Upper lobe of left lung (tissue), 4 donors: ENCODE measurements around the gene FNDC3B.
A peak's percentile ranks its signal among the peaks of the same experiment; 100 is the strongest.

ENCODE experiments used
- POLR2A ChIP-seq, 4 donors: fragments of 450-650 bp; IDR thresholded peaks; one replicate each; pipeline ENCODE4 v1.5.1; 2016 to 2017; ENCODE audit warnings: antibody characterized with exemption in 4 of 4, mild to moderate bottlenecking in 2 of 4
- TF ChIP-seq, protein P1 (sequence below), 6 experiments: fragments of 450-650 bp in 4 of 6; fragments of 200-600 bp in 2 of 6; sonication (generic) in 2 of 6; IDR thresholded peaks; one replicate each; pipeline ENCODE4 v1.5.1; 2016 to 2019; ENCODE audit warnings: antibody characterized with exemption in 6 of 6

- TF ChIP-seq POLR2A (IDR thresholded peaks at IDR 0.05): no peak
- TF ChIP-seq, protein P1, sequence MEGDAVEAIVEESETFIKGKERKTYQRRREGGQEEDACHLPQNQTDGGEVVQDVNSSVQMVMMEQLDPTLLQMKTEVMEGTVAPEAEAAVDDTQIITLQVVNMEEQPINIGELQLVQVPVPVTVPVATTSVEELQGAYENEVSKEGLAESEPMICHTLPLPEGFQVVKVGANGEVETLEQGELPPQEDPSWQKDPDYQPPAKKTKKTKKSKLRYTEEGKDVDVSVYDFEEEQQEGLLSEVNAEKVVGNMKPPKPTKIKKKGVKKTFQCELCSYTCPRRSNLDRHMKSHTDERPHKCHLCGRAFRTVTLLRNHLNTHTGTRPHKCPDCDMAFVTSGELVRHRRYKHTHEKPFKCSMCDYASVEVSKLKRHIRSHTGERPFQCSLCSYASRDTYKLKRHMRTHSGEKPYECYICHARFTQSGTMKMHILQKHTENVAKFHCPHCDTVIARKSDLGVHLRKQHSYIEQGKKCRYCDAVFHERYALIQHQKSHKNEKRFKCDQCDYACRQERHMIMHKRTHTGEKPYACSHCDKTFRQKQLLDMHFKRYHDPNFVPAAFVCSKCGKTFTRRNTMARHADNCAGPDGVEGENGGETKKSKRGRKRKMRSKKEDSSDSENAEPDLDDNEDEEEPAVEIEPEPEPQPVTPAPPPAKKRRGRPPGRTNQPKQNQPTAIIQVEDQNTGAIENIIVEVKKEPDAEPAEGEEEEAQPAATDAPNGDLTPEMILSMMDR (IDR thresholded peaks at IDR 0.05): peak in 5 of 6 experiments; percentile 19 to 40 (median 29)
Measured at GRCh38 chr3:172289583-172289982, 250.2 kb downstream of the FNDC3B start.
